ENCODE measurements around the gene AARSD1.
"Not testable (repeated sequence)": the region's sequence is repeated elsewhere in the genome, so short reads cannot be mapped to it uniquely, and the experiment has no call there.

AARSD1 gene

DNA sequence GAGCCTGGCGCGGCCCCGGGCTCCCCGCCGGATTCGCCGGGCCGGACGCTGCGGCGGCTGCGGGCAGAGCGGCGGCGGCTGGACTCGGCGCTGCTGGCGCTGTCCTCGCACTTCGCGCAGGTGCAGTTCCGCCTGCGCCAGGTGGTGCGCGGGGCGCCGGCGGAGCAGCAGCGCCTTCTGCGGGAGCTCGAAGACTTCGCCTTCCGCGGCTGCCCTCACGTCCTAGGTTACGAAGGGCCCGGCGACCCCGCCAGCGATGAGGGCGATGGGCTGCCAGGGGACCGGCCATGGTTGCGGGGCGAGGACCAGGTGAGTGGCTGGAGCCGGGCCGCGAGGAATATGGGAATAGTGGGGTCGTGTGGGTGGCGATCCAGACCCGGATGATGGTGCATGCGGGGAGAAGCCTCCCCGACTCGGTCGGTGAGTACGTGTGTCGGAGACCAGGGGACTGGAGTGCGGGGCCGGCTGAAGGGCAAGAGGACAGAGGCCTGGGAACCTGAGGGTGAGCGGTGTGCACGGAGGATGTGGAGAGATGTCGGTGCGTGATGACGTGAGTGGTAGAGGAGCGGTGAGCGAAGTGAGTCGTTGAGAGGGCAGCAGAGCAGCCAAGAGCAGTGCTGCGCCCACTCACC is 16.6 kb upstream of the AARSD1 start:
- peak; percentile 53 to 60 for DNase-seq

DNA sequence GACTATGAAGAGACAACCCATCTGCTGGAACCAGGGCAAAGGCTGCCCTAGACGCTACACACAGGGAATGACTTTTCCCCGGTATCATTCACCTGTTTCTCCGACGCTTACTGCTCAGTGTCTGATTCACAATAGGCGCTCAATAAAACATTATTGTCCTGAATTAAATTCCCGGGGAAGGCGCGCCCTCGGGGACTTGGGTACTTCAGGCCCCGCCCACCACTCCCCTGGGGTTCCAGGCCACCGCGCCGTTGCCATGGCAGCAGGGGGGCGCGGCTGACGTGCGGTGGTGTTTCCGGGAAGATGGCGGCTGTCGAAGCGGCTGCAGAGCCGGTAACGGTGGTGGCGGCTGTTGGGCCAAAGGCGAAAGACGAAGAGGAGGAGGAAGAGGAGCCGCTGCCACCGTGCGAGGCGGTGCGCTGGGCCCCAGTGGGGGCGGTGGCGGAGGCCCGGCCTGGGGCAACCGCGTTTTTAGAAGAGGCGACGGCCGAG is 16.1 kb upstream of the AARSD1 start, which contains the start of gene RUNDC1:
Gene RUNDC1, plus strand, starts transcription at position 292 of the 492 bp plus-strand sequence. Its CDS starts 12 bp downstream, at position 304.
- peak; percentile 91 for DNase-seq

DNA sequence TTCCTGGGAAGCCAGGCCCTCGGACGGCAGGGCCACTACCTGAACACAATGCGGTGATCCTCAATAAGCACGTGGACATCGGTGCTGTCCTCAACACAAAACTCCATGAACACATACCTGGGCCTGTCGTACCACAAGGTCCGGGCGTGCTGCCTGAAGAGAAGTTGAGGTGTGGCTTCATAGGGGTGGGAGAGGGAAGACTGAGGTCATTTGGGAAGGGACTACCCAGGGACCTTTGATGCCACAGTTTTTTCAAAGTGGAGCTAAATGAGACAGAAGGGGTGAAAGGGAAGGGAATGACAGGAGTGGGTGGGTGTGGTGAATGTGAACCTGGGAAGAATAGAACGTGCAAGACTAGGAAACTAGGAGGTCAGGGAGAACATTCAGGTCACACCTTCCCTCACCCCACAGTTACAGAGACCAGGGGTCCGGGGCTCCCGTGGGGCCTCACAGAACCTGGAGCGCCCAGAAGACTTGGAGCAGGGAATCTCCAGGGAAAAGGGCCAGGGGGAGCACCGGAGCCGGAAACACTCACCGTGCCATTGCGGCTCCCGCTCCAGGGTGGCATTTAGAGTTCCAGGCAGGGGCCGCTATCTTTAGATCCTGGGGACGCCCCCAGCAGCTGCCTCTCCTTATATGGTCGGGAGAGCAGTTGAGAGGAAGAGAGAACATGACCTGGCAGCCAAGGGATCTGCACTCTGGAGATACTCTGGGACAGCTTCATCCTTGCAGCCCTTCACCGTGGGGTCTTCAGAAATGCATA is 15.4 kb upstream of the AARSD1 start, which contains the start of gene PTGES3L:
Gene PTGES3L, minus strand, starts transcription at position 570 of the 763 bp plus-strand sequence. Its CDS starts 27 bp downstream, at position 543.
- peak; percentile 6 to 17 for DNase-seq

DNA sequence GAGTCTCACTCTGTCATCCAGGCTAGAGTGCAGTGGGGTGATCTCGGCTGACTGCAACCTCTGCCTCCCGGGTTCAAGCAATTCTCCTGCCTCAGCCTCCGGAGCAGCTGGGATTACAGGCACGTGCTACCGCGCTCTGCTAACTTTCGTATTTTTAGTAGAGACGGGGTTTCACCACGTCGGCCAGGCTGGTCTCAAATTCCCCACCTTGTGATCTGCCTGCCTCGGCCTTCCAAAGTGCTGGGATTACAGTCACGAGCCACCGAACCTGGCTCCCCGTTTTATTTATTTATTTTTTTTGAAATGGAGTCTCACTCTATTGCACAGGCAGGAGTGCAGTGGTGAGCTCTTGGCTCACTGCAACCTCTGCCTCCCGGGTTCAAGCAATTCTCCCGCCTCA is 11.4 kb upstream of the AARSD1 start:
- not testable (repeated sequence) for DNase-seq

DNA sequence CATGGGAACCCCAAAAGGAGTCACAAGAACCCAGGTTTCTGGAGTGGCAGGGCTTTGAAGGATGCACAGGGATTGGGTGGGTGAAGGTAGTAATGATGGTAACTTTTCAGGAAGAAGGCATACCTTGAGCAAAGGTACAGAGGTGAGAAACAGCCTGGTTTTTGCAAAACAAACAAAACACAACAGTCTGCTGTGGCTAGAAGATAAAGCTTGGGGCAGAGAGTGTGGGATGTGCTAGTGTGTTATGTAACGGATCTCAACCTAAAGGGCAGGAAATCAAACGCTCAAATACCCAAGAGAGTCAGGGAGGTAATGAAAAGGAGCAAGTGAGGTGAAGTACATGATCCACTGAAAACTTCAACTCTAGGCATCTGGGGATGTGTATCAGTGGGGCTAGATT is 11.0 kb upstream of the AARSD1 start:
- no peak for DNase-seq

DNA sequence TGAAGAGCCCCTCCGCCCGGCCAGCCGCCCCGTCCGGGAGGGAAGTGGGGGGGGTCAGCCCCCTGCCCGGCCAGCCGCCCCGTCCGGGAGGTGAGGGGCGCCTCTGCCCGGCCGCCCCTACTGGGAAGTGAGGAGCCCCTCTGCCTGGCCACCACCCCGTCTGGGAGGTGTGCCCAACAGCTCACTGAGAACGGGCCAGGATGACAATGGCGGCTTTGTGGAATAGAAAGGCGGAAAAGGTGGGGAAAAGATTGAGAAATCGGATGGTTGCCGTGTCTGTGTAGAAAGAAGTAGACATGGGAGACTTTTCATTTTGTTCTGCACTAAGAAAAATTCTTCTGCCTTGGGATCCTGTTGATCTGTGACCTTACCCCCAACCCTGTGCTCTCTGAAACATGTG is 9.1 kb upstream of the AARSD1 start:
- DNase-seq: not testable (repeated sequence)

DNA sequence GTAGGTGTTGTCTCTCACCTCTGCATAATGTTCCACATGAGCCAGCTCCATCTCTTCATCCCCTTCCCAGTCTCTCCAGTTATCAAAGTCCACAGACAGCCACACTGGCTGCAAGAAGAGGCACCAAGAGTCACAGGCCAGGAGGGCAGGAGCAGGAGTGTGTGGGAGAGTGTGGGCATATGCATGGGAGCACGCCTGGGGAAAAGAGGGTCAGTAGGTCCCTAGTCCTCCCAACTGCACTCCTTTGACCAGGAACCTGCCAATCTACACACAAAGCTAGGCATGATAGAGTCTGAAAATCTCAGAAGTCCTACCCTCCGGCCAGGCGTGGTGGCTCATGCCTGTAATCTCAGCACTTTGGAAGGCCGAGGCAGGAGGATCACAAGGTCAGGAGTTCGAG is 7.3 kb upstream of the AARSD1 start:
- no peak for DNase-seq

DNA sequence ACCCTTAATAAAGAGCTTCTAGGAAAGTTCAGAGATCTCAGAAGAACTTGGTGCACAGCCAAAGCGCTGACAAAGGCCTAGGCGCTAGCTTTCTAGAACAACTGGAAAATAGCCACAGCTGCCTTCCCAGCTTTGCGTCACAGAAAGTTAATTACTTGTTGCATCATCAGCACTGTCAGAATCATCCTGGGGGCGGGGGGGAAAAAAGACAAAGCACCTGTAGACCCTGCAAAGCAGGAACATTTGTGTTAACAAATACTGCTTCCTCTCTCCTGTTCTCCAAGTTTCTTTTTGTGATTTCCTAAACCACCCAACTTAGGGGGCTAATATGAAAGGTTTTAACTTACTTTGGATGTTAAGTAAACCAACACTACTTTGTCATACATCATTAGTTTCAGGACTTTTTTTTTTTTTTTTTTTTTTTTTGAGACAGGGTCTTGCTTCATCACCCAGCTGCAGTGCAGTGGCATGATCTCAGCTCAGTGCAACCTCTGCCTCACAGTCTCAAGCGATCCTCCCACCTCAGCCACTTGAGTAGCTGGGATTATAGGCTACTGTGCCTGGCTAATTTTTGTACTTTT is 4.8 kb upstream of the AARSD1 start:
- no peak for DNase-seq

DNA sequence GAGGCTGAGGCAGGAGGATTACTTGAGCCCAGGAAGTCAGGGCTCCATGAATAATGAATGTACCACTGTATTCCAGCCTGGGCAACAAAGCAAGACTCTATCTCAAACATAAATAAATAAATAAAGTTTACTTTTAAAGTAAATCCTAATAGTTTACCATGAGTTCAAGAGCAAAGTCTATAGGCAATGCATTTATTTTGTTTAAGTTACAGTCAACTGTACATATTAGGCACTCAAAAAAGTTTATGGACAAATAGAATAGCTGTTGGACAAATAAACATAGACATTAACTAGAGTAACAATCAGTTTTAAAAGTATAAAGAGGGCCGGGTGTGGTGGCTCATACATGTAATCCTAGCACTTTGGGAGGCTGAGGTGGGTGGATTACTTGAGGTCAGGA is 3.7 kb upstream of the AARSD1 start:
- no peak for DNase-seq

DNA sequence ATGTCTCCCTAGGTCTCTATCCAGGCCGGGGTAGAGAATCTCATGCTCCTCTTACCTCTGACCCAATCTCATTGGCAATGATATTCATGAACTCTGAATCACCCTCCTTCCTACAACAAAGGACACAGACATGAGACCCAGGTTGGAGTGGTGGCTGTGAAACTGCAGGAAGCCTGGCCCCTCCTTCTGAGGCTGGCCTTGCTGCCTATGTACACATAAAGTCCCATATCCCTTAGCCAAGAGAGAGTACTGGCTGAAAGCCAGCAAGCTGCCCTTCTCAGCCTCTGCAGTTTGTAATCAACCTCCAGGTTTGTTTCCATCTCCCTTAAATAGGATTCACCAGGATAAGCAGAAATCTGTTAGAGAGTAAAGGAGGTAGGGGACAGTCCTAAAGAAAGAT is 10.6 kb downstream of the AARSD1 start:
- DNase-seq: no peak

DNA sequence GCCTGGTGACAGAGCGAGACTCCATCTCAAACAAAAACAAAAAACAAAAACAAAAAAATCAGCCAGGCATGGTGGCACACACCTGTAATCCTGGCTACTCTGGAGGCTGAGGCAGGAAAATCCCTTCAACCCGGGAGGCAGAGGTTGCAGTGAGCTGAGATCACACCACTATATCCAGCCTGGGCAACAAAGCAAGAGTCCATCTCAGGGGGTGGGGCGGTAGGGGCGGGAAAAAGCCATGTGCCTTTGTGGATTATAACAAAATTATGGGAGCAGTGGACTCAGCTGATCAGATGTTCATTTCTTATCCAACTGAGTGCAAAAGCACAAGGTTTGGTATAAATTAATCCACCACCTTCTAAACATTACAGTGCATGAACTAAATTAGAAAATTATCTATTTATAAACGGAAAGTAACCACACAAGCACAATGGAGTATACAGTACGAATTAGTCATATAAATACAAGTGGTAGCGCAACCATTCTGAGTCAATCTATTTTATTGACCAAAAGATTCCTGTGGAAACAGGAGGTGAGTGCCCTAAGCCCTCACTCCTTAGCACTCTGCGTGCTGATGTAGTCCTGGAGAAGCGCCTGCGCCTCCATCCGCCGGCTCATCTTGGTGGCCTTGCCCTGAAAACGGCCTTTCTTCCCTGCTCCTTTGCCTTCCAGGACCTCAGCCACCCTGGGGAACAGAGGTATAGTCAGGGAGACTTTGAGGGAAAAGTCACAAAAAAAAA is 14.0 kb downstream of the AARSD1 start:
- no peak for DNase-seq

DNA sequence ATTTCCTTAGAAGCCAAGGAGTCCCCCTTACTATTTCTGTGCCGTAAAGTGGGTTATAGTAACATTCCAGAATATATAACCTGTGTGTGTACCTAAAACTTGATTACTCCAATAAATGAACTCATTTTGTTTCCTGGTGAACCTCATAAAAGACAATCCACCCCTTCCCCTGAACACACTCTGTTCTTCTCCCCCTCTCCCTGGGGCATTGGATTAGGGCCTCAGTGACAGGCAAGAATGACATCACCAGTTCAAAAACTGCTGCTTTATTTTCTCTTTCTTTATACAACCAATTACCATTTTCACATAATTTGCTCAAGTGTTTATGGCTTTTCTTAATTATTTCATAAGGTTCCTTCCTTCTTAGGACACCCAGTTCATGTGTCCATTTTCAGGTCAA is 17.4 kb downstream of the AARSD1 start:
- no peak for DNase-seq

DNA sequence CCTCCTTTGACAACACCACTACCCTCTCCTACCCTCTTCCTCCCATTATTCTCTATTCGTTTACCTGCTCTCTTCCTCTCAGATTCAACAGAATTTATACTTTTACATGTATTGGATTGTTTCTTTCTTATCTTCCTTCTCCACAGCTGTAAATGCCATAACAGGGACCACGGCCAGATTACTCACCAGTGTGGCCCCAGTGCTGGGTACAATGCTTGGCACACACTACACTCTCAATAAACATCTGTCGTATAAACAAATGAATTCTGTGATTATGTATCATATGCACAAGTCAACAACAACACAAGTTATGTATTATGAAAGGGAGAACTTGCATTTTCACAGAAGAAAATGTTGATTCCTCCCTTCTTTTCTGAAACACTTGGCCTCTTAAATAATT is 20.0 kb downstream of the AARSD1 start:
- DNase-seq: no peak

DNA sequence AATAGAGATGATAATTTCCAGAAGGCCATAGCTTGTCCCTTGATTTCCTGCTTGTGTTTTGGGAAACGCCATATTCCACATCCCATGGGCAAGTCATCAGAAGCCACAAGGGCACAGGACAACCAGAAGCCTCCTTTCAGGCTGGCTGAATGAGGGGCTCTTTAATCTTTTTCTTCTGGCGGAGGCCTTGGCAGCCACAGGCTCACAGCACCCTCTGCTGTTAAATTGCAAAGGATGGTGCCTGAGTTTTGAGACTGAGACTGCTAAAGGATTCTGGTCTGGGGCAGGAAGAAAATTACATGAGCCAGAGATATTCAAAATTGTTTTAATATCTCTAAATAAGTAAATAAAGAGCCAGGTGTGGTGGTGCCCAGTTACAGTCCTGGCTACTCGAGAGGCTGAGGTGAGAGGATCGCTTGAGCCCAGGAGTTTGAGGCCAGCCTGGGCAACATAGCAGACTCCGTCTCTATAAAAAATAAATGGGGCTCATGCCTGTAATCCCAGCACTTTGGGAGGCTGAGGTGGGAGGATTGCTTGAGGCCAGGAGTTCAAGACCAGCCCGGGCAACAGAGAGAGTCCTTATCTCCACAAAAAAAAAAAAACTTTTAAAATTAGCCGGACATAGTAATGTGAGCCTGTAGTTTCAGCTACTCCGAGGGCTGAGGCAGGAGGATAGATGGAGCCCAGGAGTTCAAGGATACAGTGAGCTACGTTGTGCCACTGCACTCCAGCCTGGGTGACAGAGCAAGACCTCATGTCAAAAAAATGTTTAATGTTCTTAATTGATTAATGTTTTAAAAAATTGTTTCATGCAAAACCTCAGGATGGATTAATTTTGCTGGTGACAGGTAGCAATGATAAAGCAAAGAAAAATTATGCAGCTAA is 26.3 kb downstream of the AARSD1 start:
- DNase-seq: peak; percentile 20 to 22

DNA sequence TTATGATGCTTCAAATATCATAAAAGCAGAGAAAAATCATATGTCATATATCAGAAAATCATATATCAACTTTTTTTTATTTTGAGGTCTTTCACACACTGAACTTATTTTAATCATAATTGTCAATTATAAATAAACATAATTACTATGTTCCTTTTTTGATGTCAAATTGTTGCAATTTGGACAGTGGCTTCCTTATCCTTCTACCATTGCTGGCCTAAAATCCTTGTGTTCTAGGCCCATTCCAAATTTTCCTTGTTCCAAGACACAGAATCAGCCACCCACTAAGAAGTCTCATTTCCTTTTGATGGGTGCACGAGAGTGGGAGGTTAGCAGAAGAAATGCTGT is 34.8 kb downstream of the AARSD1 start:
- no peak for DNase-seq

DNA sequence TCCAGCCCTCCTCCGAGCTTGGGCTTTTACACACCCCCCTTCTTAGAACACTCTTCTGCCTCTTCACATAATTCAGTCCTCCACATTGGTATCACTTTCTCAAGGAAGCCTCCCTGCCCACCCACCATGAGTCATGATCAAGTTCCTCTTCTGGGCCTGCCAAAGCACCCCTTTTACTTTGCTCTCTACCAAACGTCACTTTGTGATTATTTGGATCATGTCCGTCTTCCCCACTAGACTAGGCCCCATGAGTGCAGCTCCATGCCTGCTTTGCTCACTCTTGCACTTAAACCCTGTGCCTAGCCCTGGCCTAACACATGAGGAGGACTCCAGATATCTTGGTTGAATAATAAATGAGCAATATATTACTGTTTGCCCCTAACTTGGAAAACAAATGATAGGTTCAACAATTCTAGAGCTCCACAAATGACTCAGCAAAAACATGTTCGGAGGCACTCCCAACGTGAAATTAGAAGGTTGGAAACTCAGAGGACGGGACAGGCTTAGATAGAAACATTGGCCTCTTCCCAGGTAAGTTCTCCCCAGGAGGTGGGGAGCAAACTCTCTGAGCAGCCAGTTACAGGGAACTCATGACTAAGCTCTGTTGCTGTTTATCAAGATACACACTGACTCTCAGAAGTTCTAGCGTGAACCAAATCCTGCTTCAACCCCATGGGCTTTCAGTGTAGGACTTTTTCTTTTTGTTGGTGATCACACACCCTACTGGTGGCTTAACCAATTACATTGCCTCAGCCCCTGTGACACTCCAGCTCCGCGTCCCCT is 35.3 kb downstream of the AARSD1 start:
- DNase-seq: peak; percentile 14 to 65

DNA sequence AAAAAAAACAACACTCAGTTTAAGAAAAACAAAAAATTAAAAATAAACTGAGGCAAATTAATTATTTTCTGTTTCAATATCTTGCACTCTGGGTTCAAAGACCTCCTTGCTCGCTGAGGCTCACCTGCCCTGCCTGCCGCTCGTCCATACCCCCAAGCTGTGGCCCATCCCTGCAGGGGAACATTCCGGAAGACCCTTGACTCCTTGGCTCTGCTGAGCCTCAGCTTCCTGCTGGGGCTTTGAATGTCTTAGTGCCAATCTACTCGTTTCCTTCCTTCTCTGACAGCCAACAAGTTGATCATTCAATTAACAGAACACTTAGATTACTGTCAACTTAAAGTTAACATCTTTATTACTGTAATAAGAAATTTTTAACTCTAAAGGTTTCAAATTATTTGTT is 39.4 kb downstream of the AARSD1 start:
- no peak for DNase-seq

DNA sequence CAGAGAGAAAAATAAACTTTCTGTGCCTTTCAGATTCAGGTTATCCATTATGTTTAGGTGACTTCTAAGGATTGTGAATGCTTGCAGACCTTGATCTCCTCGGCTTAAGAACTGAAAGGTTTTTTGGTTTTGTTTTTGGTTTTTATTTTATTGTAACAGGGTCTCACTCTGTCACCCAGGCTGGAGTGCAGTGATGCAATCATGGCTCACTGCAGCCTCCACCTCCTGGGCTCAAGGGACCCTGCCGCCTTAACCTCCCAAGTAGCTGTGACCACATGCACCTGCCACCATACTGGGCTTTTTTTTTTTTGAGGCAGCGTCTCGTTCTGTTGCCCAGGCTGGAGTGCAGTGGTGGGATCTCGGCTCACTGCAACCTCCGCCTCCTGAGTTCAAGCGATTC is 40.8 kb downstream of the AARSD1 start:
- not testable (repeated sequence) for DNase-seq

DNA sequence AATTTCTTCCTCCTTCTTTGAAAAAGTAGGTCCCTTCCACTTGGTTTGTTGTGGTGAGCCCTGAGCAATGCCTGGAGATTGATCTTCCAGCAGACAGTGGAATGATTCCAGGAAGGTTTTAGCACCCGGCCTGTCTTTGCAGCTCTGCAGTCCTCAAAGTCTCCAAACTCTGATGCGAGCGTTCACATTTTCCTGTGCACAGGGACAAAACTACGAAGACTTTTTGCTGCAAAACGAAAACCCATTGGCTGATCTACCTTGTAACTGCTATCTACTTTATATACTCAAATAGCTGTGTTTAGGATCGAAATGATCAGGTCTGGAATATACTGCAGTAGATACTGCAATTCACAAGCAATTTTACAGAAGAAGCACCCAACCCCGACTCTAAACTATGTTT is 42.0 kb downstream of the AARSD1 start:
- no peak for DNase-seq

DNA sequence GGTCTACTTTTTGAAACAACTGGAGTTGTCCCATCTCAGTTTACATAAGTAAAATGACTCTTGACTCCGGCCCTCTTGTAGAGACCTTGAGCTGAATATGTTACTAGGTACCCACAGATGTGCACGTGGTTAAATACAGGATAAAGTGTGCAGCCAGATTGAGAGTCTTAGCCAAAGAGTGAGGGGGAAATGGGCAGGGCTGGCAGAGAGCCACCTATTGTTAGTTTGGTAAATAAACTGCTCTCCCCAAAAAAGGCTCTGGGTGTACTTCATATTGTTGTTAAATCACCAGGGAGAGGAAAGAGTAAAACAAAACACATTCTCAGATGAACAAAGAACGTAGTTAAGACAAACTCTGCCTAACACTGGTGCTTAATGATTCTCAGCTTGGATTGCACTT is 43.3 kb downstream of the AARSD1 start:
- no peak for DNase-seq

Data from CD4-positive, alpha-beta T cell treated with Interleukin-1 beta for 1 hour (primary cell).